Naive thymus-derived CD4-positive, alpha-beta T cell (primary cell): Measurements from ENCODE around the gene NSUN6. TPM values are rescaled to one million over a fixed set of nuclear protein-coding genes. Genes with fewer than 3 reads are reported as not detected.
A peak's percentile ranks its signal among the peaks of the same experiment; 100 is the strongest.

ENCODE experiments used
- ATAC-seq: fragments of 150-1000 bp; cut with Tn5 transposase; 2 replicates; pipeline ENCODE4 v1.10.0; 2021; ENCODE audit warnings: mild to moderate bottlenecking, moderate library complexity
- CTCF ChIA-PET: fragments of 350-600 bp; sonication (Branson Sonifier 250); formaldehyde crosslinking; loops from one replicate; lab custom pipeline; 2021; ENCODE audit warnings: antibody characterized with exemption; lab: Charles Lee
- POLR2A ChIA-PET: fragments of 350-600 bp; sonication (Branson Sonifier 250); formaldehyde crosslinking; loops from one replicate; lab custom pipeline; 2021; ENCODE audit warnings: antibody characterized with exemption, inconsistent platforms; lab: Charles Lee
- DNase-seq, 9 donors: peaks; one replicate each; pipeline versions ENCODE4 v3.0.0 to v3.0.0-alpha.2; 2020 to 2022; ENCODE audit warnings: mixed read lengths in 1 of 9
- H3K27ac ChIP-seq: one replicate; pipeline ENCODE4 v1.7.0; 2013; ENCODE audit warnings: mild to moderate bottlenecking, low read depth, low read length, moderate library complexity
- H3K27me3 ChIP-seq, 2 donors: one replicate each; pipeline ENCODE4 v1.7.0; 2013; ENCODE audit warnings: low read length in 2 of 2, mild to moderate bottlenecking in 2 of 2, moderate library complexity in 2 of 2; ENCODE audit not compliant: control insufficient read depth in 2 of 2, insufficient read depth in 2 of 2
- H3K36me3 ChIP-seq, 3 experiments: 1 replicate in 2 of 3; 2 replicates in 1 of 3; pipeline ENCODE4 v1.7.0; 2013; ENCODE audit warnings: low read length in 3 of 3, mild to moderate bottlenecking in 3 of 3, moderate library complexity in 1 of 3; ENCODE audit not compliant: insufficient read depth in 3 of 3, control insufficient read depth in 2 of 3
- H3K4me1 ChIP-seq, 2 donors: one replicate each; pipeline ENCODE4 v1.7.0; 2013; ENCODE audit warnings: low read length in 2 of 2, mild to moderate bottlenecking in 2 of 2, moderate library complexity in 1 of 2; ENCODE audit not compliant: control insufficient read depth in 2 of 2, insufficient read depth in 2 of 2
- H3K4me3 ChIP-seq: 2 replicates; pipeline ENCODE4 v1.7.0; 2013; ENCODE audit warnings: mild to moderate bottlenecking, low read length
- H3K9me3 ChIP-seq, 3 experiments: 1 replicate in 2 of 3; 2 replicates in 1 of 3; pipeline ENCODE4 v1.7.0; 2013; ENCODE audit warnings: low read length in 3 of 3; ENCODE audit not compliant: control insufficient read depth in 2 of 3
- H3K27ac Mint-ChIP-seq, 9 donors: one replicate each; pipeline ENCODE4 v1.8.0; 2020 to 2022; ENCODE audit warnings: mixed read lengths in 9 of 9, mild to moderate bottlenecking in 8 of 9, moderate library complexity in 5 of 9, inconsistent platforms in 2 of 9
- H3K27me3 Mint-ChIP-seq, 5 donors: one replicate each; pipeline ENCODE4 v1.8.0; 2021 to 2022; ENCODE audit warnings: mixed read lengths in 5 of 5, mild to moderate bottlenecking in 1 of 5
- H3K36me3 Mint-ChIP-seq, 5 donors: one replicate each; pipeline ENCODE4 v1.8.0; 2020 to 2022; ENCODE audit warnings: mixed read lengths in 5 of 5, mild to moderate bottlenecking in 3 of 5, inconsistent platforms in 1 of 5
- H3K4me1 Mint-ChIP-seq, 7 donors: one replicate each; pipeline ENCODE4 v1.8.0; 2020 to 2022; ENCODE audit warnings: mixed read lengths in 7 of 7, mild to moderate bottlenecking in 3 of 7, inconsistent platforms in 1 of 7
- H3K4me3 Mint-ChIP-seq, 10 donors: one replicate each; pipeline ENCODE4 v1.8.0; 2020 to 2022; ENCODE audit warnings: mild to moderate bottlenecking in 10 of 10, mixed read lengths in 10 of 10, moderate library complexity in 6 of 10, inconsistent platforms in 2 of 10
- H3K9me3 Mint-ChIP-seq, 11 donors: one replicate each; pipeline ENCODE4 v1.8.0; 2020 to 2022; ENCODE audit warnings: mixed read lengths in 11 of 11, mild to moderate bottlenecking in 4 of 11, inconsistent platforms in 1 of 11, moderate library complexity in 1 of 11
- intact Hi-C, 2 donors: fragments of 100-400 bp; cut with micrococcal nuclease; formaldehyde crosslinking; loops; one replicate each; pipeline ENCODE4 v1.15.1; 2023
- polyA plus RNA-seq, 2 donors: library from polyadenylated mRNA; unstranded; fragments of 300-500 nt; fragmentation: Illumina TruSeq; gene quantifications; one replicate each; pipeline ENCODE4 v1.2.3, GENCODE V29; 2021
- total RNA-seq, 6 experiments: library from RNA in 5 of 6; stranded (reverse) in 5 of 6; gene quantifications; 1 replicate in 5 of 6; 2 replicates in 1 of 6; pipeline ENCODE4 v1.2.3 and lab custom pipeline; 2021 to 2026

The NSUN6 gene
- total and polyA plus RNA-seq, 7 experiments from 2014 or later = 9.9 to 51.8 (median 21.9) TPM

GRCh38 chr10:18545621-18546305, 105.6 kb downstream of the NSUN6 start:
- peaks cover 10 to 68% (median 65%) of the 10 kb centered on the region in 5 donors for H3K36me3 Mint-ChIP-seq

DNA sequence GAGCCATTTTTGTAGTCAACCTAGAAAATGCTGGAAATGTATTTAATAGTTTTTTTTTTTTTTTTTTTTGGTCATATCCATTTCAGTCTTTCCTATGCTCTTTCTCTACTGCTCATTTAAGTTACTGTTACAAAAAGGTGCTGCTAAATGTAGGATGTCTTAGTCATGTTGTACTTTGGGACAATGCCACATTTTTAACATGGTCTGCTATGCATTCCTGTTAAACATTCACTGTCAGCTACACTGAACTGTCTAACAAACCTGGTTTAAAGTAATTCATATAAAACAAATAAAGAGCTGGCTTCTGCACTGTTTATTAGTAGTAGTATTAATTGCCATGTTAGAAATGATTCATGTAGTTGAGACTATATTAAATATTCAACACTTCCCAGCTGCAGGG, 108.6 kb downstream of the NSUN6 start:
- intact Hi-C loops = no loop called here
- CTCF ChIA-PET = interaction anchor here (0.5 kb wide), 1 partner anchor 148 kb away, joined by 5 read pairs; no protein-coding TSS in a partner anchor
- DNase-seq = no peak

More at GRCh38 chr10:18545621-18546305, 105.6 kb downstream of the NSUN6 start:
- intact Hi-C loops = no loop called here
- Histone ChIP-seq H3K36me3 (peaks cover 0 to 30% (median 0%) of the 10 kb centered on the region in 3 experiments), H3K4me1 (no peaks in the 10 kb centered on the region), H3K27ac (no peak overlapping the region), H3K27me3 (no peaks in the 10 kb centered on the region), H3K4me3 (no peak overlapping the region), H3K9me3 (no peaks in the 10 kb centered on the region)
- POLR2A ChIA-PET = no interaction called here
- H3K4me1 Mint-ChIP-seq = peaks cover 0 to 6% (median 0%) of the 10 kb centered on the region in 7 donors
- peak overlapping the region in 1 of 9 donors; percentile 5 for H3K27ac Mint-ChIP-seq
- DNase-seq (no peak), ATAC-seq (no peak)
- no peak overlapping the region for H3K4me3 Mint-ChIP-seq
- no peaks in the 10 kb centered on the region for H3K9me3 Mint-ChIP-seq
- H3K27me3 Mint-ChIP-seq = no peaks in the 10 kb centered on the region
- CTCF ChIA-PET = no interaction called here

GRCh38 chr10:18540195-18540594, 111.2 kb downstream of the NSUN6 start:
- Histone ChIP-seq H3K36me3 (peaks cover 0 to 30% (median 0%) of the 10 kb centered on the region in 3 experiments), H3K27me3 (no peaks in the 10 kb centered on the region), H3K27ac (no peak overlapping the region), H3K4me3 (no peak overlapping the region), H3K9me3 (no peaks in the 10 kb centered on the region), H3K4me1 (no peaks in the 10 kb centered on the region)
- Mint-ChIP-seq H3K4me1 (no peaks in the 10 kb centered on the region), H3K27me3 (no peaks in the 10 kb centered on the region), H3K4me3 (no peak overlapping the region), H3K9me3 (no peaks in the 10 kb centered on the region), H3K27ac (no peak overlapping the region), H3K36me3 (peaks cover 13 to 61% (median 57%) of the 10 kb centered on the region in 5 donors)
- POLR2A ChIA-PET = no interaction called here
- ATAC-seq (no peak), DNase-seq (no peak)
- CTCF ChIA-PET = no interaction called here
- intact Hi-C loops = no loop called here

More for the DNA sequence above, 108.6 kb downstream of the NSUN6 start:
- Mint-ChIP-seq H3K4me3 (no peak overlapping the region), H3K27ac (no peak overlapping the region), H3K36me3 (peaks cover 10 to 71% (median 61%) of the 10 kb centered on the region in 5 donors), H3K27me3 (no peaks in the 10 kb centered on the region), H3K4me1 (peaks cover 0 to 2% (median 0%) of the 10 kb centered on the region in 7 donors), H3K9me3 (no peaks in the 10 kb centered on the region)
- H3K4me1 ChIP-seq = no peaks in the 10 kb centered on the region
- H3K27me3 ChIP-seq = no peaks in the 10 kb centered on the region
- POLR2A ChIA-PET = interaction anchor here (0.8 kb wide), 1 partner anchor 96 kb away, joined by 3 read pairs; no protein-coding TSS in a partner anchor
- no peak overlapping the region for H3K27ac ChIP-seq
- no peak overlapping the region for H3K4me3 ChIP-seq
- peaks cover 0 to 39% (median 0%) of the 10 kb centered on the region in 3 experiments for H3K36me3 ChIP-seq
- no peak for ATAC-seq
- H3K9me3 ChIP-seq = no peaks in the 10 kb centered on the region

DNA sequence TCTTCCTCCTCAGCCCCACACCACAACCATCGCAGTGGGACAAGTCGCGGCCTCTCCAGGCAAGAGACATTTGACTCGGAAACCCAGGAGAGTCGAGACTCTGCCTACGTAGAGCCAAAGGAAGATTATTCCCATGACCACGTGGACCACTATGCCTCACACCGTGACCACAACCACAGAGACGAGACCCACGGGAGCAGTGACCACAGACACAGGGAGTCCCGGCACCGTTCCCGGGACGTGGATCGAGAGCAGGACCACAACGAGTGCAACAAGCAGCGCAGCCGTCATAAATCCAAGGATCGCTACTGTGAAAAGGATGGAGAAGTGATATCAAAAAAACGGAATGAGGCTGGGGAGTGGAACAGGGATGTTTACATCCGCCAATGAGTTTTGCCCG, 112.1 kb downstream of the NSUN6 start:
- H3K4me1 ChIP-seq = no peaks in the 10 kb centered on the region
- Mint-ChIP-seq H3K9me3 (no peaks in the 10 kb centered on the region), H3K36me3 (peaks cover 13 to 60% (median 57%) of the 10 kb centered on the region in 5 donors), H3K4me3 (no peak overlapping the region), H3K27me3 (no peaks in the 10 kb centered on the region), H3K27ac (no peak overlapping the region), H3K4me1 (no peaks in the 10 kb centered on the region)
- ChIA-PET POLR2A (no interaction called here), CTCF (no interaction called here)
- DNase-seq (no peak), ATAC-seq (no peak)
- intact Hi-C loops = no loop called here
- H3K4me3 ChIP-seq = no peak overlapping the region
- peaks cover 0 to 24% (median 0%) of the 10 kb centered on the region in 3 experiments for H3K36me3 ChIP-seq
- H3K9me3 ChIP-seq = no peaks in the 10 kb centered on the region
- H3K27ac ChIP-seq = no peak overlapping the region
- no peaks in the 10 kb centered on the region for H3K27me3 ChIP-seq

GRCh38 chr10:18533896-18534295, 117.5 kb downstream of the NSUN6 start:
- H3K27ac Mint-ChIP-seq = no peak overlapping the region
- intact Hi-C loops = no loop called here
- no peak overlapping the region for H3K4me3 ChIP-seq
- H3K27ac ChIP-seq = no peak overlapping the region
- H3K4me3 Mint-ChIP-seq = no peak overlapping the region
- H3K36me3 Mint-ChIP-seq = peaks cover 4 to 64% (median 54%) of the 10 kb centered on the region in 5 donors
- no peaks in the 10 kb centered on the region for H3K27me3 ChIP-seq
- no peaks in the 10 kb centered on the region for H3K9me3 ChIP-seq
- H3K9me3 Mint-ChIP-seq = peaks cover 0 to 13% (median 6%) of the 10 kb centered on the region in 11 donors
- H3K36me3 ChIP-seq = no peaks in the 10 kb centered on the region
- H3K4me1 ChIP-seq = no peaks in the 10 kb centered on the region
- H3K4me1 Mint-ChIP-seq = no peaks in the 10 kb centered on the region
- no peaks in the 10 kb centered on the region for H3K27me3 Mint-ChIP-seq
- ChIA-PET POLR2A (no interaction called here), CTCF (no interaction called here)
- ATAC-seq = no peak
- no peak for DNase-seq

DNA sequence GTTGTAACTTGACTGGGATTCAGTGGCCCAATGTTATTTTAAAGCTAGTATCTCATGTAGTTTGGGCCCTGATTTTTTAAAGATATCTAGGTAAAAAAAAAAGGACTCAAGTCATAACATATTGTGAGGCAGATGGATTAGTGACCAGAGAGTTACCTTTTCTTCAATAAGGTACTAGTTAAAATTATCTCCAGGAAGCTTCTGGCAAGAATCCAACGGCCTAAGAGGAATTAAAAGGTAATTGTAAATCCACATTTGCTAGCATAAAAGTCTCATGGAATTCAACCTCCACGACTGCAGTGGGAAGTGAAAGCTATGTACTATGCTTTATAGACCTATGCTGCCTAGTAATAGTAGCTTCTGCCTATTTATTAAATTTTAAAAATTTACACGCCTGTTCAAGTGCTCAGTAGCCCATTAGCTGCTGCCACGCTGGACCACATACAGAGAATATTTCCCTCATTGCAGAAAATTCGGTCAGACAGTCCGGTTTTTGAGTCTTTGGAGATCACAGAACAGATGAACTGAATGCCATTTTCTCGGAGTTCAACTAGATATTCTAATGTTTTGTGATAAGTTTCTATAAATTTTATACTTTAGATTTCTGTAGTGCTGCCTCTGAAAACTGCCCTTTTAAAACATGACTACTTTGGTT, 118.4 kb downstream of the NSUN6 start:
- H3K4me1 Mint-ChIP-seq = no peaks in the 10 kb centered on the region
- H3K4me3 ChIP-seq = no peak overlapping the region
- no peak overlapping the region for H3K4me3 Mint-ChIP-seq
- no peak overlapping the region for H3K27ac Mint-ChIP-seq
- no peak overlapping the region for H3K27ac ChIP-seq
- H3K36me3 ChIP-seq = no peaks in the 10 kb centered on the region
- DNase-seq (no peak), ATAC-seq (no peak)
- ChIA-PET POLR2A (no interaction called here), CTCF (no interaction called here)
- H3K27me3 Mint-ChIP-seq = no peaks in the 10 kb centered on the region
- no peaks in the 10 kb centered on the region for H3K9me3 ChIP-seq
- no peaks in the 10 kb centered on the region for H3K27me3 ChIP-seq
- H3K9me3 Mint-ChIP-seq = peaks cover 0 to 13% (median 6%) of the 10 kb centered on the region in 11 donors
- peaks cover 4 to 57% (median 49%) of the 10 kb centered on the region in 5 donors for H3K36me3 Mint-ChIP-seq
- intact Hi-C loops = no loop called here
- H3K4me1 ChIP-seq = no peaks in the 10 kb centered on the region
